Measurements from ENCODE around the gene MYOZ3. TPM values are rescaled to one million over a fixed set of nuclear protein-coding genes. Genes with fewer than 3 reads are reported as not detected.

MYOZ3 gene
- total and polyA plus RNA-seq, 12 donors = 0.91 to 12.2 (median 5.6) TPM

DNA sequence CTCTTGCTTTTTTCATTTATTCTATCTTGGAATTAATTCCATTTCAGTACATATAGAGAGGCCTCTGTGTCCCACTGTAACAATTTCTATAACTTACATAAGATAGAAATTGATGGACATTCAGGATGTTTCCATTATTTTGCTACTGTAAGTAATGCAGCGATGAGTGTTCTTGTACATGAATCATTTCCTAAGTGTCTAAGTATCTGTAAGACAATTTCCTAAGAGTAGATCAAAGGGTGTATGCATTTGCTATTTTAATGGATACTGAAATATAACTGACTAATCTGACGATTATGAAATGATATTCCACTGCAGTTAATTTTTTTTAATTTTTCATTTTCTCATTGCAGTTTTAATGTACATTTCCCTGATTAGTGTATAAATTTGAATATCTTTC, 62.8 kb downstream of the MYOZ3 start:
- no peak overlapping the region for H3K4me3 ChIP-seq
- 67 to 95% methylated on average over 2 of the region's 2 CpGs for WGBS, 2 donors
- no peak overlapping the region for H3K27ac ChIP-seq
- no peaks in the 10 kb centered on the region for H3K27me3 ChIP-seq
- TF ChIP-seq, protein P1, sequence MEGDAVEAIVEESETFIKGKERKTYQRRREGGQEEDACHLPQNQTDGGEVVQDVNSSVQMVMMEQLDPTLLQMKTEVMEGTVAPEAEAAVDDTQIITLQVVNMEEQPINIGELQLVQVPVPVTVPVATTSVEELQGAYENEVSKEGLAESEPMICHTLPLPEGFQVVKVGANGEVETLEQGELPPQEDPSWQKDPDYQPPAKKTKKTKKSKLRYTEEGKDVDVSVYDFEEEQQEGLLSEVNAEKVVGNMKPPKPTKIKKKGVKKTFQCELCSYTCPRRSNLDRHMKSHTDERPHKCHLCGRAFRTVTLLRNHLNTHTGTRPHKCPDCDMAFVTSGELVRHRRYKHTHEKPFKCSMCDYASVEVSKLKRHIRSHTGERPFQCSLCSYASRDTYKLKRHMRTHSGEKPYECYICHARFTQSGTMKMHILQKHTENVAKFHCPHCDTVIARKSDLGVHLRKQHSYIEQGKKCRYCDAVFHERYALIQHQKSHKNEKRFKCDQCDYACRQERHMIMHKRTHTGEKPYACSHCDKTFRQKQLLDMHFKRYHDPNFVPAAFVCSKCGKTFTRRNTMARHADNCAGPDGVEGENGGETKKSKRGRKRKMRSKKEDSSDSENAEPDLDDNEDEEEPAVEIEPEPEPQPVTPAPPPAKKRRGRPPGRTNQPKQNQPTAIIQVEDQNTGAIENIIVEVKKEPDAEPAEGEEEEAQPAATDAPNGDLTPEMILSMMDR (IDR thresholded peaks at IDR 0.05) = no peak
- no peak for DNase-seq
- H3K9me3 ChIP-seq = no peaks in the 10 kb centered on the region
- ATAC-seq = no peak
- intact Hi-C loops (cut with DNase I) = no loop called here
- peaks cover 0 to 100% (median 70%) of the 10 kb centered on the region in 9 donors for H3K36me3 ChIP-seq
- H3K4me1 ChIP-seq = no peaks in the 10 kb centered on the region

Other genes with a start within 250 kb of the MYOZ3 start
- 1,000 to 10,000 TPM in 1 of 10 donors, 100 to 1,000 TPM in 9; 120 to 2,270 (median 303) TPM for gene CD74, start 248.3 kb upstream of the MYOZ3 start, total RNA-seq
- gene CD74, start 248.3 kb upstream of the MYOZ3 start, polyA plus RNA-seq = 100 to 1,000 TPM; 211 to 298 TPM
- 1,000 to 10,000 TPM in 9 of 10 donors, 100 to 1,000 TPM in 1; 984 to 1,344 (median 1,239) TPM for gene RPS14, start 211.5 kb upstream of the MYOZ3 start, total RNA-seq
- 1,000 to 10,000 TPM; 1,373 to 4,233 TPM for gene RPS14, start 211.5 kb upstream of the MYOZ3 start, polyA plus RNA-seq
- gene NDST1, start 153.1 kb upstream of the MYOZ3 start, total RNA-seq = 10 to 100 TPM; 50.3 to 86.1 (median 61.5) TPM
- gene NDST1, start 153.1 kb upstream of the MYOZ3 start, polyA plus RNA-seq = 10 to 100 TPM; 14.8 to 15.9 TPM
- gene SYNPO, start 20.6 kb upstream of the MYOZ3 start, total RNA-seq = 100 to 1,000 TPM; 589 to 777 (median 703) TPM
- 100 to 1,000 TPM; 129 to 344 TPM for gene SYNPO, start 20.6 kb upstream of the MYOZ3 start, polyA plus RNA-seq
- 10 to 100 TPM; 23.4 to 41.0 (median 29.3) TPM for gene RBM22, start 39.8 kb downstream of the MYOZ3 start, total RNA-seq
- gene RBM22, start 39.8 kb downstream of the MYOZ3 start, polyA plus RNA-seq = 10 to 100 TPM; 18.6 to 28.8 TPM
- 10 to 100 TPM; 42.9 to 68.3 (median 58.2) TPM for gene DCTN4, start 97.8 kb downstream of the MYOZ3 start, total RNA-seq
- 10 to 100 TPM; 20.0 TPM for gene DCTN4, start 97.8 kb downstream of the MYOZ3 start, polyA plus RNA-seq
- gene SMIM3, start 117.5 kb downstream of the MYOZ3 start, total RNA-seq = 10 to 100 TPM in 6 of 10 donors, 1 to 10 TPM in 4; 7.1 to 24.2 (median 10.9) TPM
- 10 to 100 TPM; 18.8 to 41.5 TPM for gene SMIM3, start 117.5 kb downstream of the MYOZ3 start, polyA plus RNA-seq
- gene IRGM, start 185.3 kb downstream of the MYOZ3 start, total RNA-seq = not detected
- under 1 TPM in 1 of 2 donors, not detected in 1; 0.06 TPM for gene IRGM, start 185.3 kb downstream of the MYOZ3 start, polyA plus RNA-seq
- gene ZNF300, start 243.7 kb downstream of the MYOZ3 start, total RNA-seq = 1 to 10 TPM in 4 of 10 donors, under 1 TPM in 6; 0.51 to 1.5 (median 0.83) TPM
- 1 to 10 TPM; 1.4 to 4.8 TPM for gene ZNF300, start 243.7 kb downstream of the MYOZ3 start, polyA plus RNA-seq